Mucosa of descending colon (tissue), 3 donors: ENCODE results near the gene MCFD2. TPM values are rescaled to one million over a fixed set of nuclear protein-coding genes. Genes with fewer than 3 reads are reported as not detected.
"Not testable (repeated sequence)": the region's sequence is repeated elsewhere in the genome, so short reads cannot be mapped to it uniquely, and the experiment has no call there.

Source experiments
- ATAC-seq: fragments of 200-7000 bp; cut with Tn5 transposase; one replicate; pipeline ENCODE4 v1.9.1; 2020; ENCODE audit warnings: mild to moderate bottlenecking, moderate library complexity
- DNase-seq, 3 donors: peaks; one replicate each; pipeline ENCODE4 v3.0.0-alpha.2; 2020
- H3K36me3 ChIP-seq: fragments of 200-600 bp; one replicate; pipeline ENCODE4 v1.8.0; 2021; ENCODE audit warnings: low read depth, mild to moderate bottlenecking
- H3K4me1 ChIP-seq: fragments of 200-600 bp; one replicate; pipeline ENCODE4 v1.8.0; 2021; ENCODE audit warnings: low read depth, mild to moderate bottlenecking
- H3K4me3 ChIP-seq: fragments of 200-600 bp; one replicate; pipeline ENCODE4 v1.8.0; 2021; ENCODE audit warnings: mild to moderate bottlenecking
- H3K9me3 ChIP-seq: fragments of 200-600 bp; one replicate; pipeline ENCODE4 v1.8.0; 2021; ENCODE audit warnings: mild to moderate bottlenecking
- CTCF ChIP-seq: fragments of 200-600 bp; IDR thresholded peaks from one replicate; pipeline ENCODE4 v1.8.0; 2022; ENCODE audit warnings: antibody characterized with exemption, mild to moderate bottlenecking
- intact Hi-C, 2 donors: fragments of 100-400 bp; cut with DNase I in 1 of 2; cut with micrococcal nuclease in 1 of 2; formaldehyde crosslinking; loops; one replicate each; pipeline versions ENCODE4 v1.11.0 to v1.11.1; 2022; cut with DNase I, micrococcal nuclease
- total RNA-seq, 3 donors: library from RNA; stranded (reverse); fragmentation: NEBNext Ultra II Directional in 2 of 3; extraction: Animal tissue kit (Norgen Biotek cat#: 25700) in 2 of 3; gene quantifications; one replicate each; pipeline versions ENCODE4 v1.2.1 to v1.2.4, GENCODE V29; 2021 to 2023
- donor health status: DM: no; HTN: no; CAD: no; lungs with moderate emphysema.
- donor health status: DM: no; HTN: no; CAD: no.
- donor health status: DM: no; HTN: yes; CAD: no.

Gene MCFD2
- total RNA-seq, 3 donors from 2014 or later: 34.7 to 77.3 (median 49.5) TPM

GRCh38 chr2:46909771-46910419 lies 5.7 kb downstream of the MCFD2 start:
- DNase-seq (peak in 1 of 3 donors; percentile 34), ATAC-seq (peak; percentile 87)
- Histone ChIP-seq H3K36me3 (no peaks in the 10 kb centered on the region), H3K4me1 (peaks cover 17% of the 10 kb centered on the region), H3K9me3 (no peaks in the 10 kb centered on the region), H3K4me3 (no peak overlapping the region)
- no peak for TF ChIP-seq CTCF
- intact Hi-C loops: loop anchor here in 1 of 2 donors (10.0 kb wide), 1 partner anchor 415 kb away; no protein-coding TSS in a partner anchor

- Histone ChIP-seq H3K4me1 (peaks cover 11% of the 10 kb centered on the region), H3K9me3 (no peaks in the 10 kb centered on the region), H3K36me3 (no peaks in the 10 kb centered on the region), H3K4me3 (no peak overlapping the region)
- no peak for TF ChIP-seq CTCF
- intact Hi-C loops: no loop called here
- DNase-seq (no peak), ATAC-seq (no peak)
Measured at GRCh38 chr2:46909150-46909549, 6.5 kb downstream of the MCFD2 start.

GRCh38 chr2:46904908-46905678 lies 10.5 kb downstream of the MCFD2 start:
- H3K36me3 ChIP-seq, intact Hi-C loops, DNase-seq, H3K4me3 ChIP-seq, H3K4me1 ChIP-seq, ATAC-seq, H3K9me3 ChIP-seq: not testable (repeated sequence)

- H3K9me3 ChIP-seq, H3K4me1 ChIP-seq, H3K36me3 ChIP-seq, ATAC-seq, H3K4me3 ChIP-seq, DNase-seq, intact Hi-C loops: not testable (repeated sequence)
Measured at GRCh38 chr2:46902980-46903379, 12.6 kb downstream of the MCFD2 start.

- ATAC-seq (no peak), DNase-seq (no peak)
- TF ChIP-seq CTCF: no peak
- Histone ChIP-seq H3K4me3 (no peak overlapping the region), H3K9me3 (no peaks in the 10 kb centered on the region), H3K36me3 (no peaks in the 10 kb centered on the region), H3K4me1 (no peaks in the 10 kb centered on the region)
- intact Hi-C loops: no loop called here
Measured at GRCh38 chr2:46902465-46902864, 13.1 kb downstream of the MCFD2 start.

GRCh38 chr2:46901611-46902010 lies 14.0 kb downstream of the MCFD2 start:
- no peak overlapping the region for H3K4me3 ChIP-seq
- no peaks in the 10 kb centered on the region for H3K36me3 ChIP-seq
- no peak for TF ChIP-seq CTCF
- ATAC-seq: no peak
- no peaks in the 10 kb centered on the region for H3K9me3 ChIP-seq
- H3K4me1 ChIP-seq: no peaks in the 10 kb centered on the region
- DNase-seq: no peak
- intact Hi-C loops: no loop called here
